Common myeloid progenitor, CD34-positive (primary cell): Measurements from ENCODE around the gene ATXN2L. TPM values are rescaled to one million over a fixed set of nuclear protein-coding genes. Genes with fewer than 3 reads are reported as not detected.
"Not testable (repeated sequence)": the region's sequence is repeated elsewhere in the genome, so short reads cannot be mapped to it uniquely, and the experiment has no call there.

ENCODE experiments used
- CTCF ChIA-PET: fragments of 350-600 bp; sonication (Branson Sonifier 250); formaldehyde crosslinking; loops from one replicate; lab custom pipeline; 2021; ENCODE audit warnings: antibody characterized with exemption; lab: Charles Lee
- POLR2A ChIA-PET: fragments of 350-600 bp; sonication (Branson Sonifier 250); formaldehyde crosslinking; loops from one replicate; lab custom pipeline; 2021; ENCODE audit warnings: antibody characterized with exemption; lab: Charles Lee
- DNase-seq, 3 donors: peaks; one replicate each; pipeline versions ENCODE4 v3.0.0 to v3.0.0-alpha.2; 2013
- H3K27ac ChIP-seq, 2 experiments: 1 replicate in 1 of 2; 2 replicates in 1 of 2; pipeline ENCODE4 v1.7.0; 2013; ENCODE audit warnings: inconsistent platforms in 2 of 2, low read length in 2 of 2, mild to moderate bottlenecking in 2 of 2, low read depth in 1 of 2, moderate library complexity in 1 of 2; ENCODE audit not compliant: severe bottlenecking in 2 of 2, insufficient read depth in 1 of 2, poor library complexity in 1 of 2
- H3K27me3 ChIP-seq, 5 experiments: replicated peaks in 2 of 5; 1 replicate in 3 of 5; 2 replicates in 2 of 5; pipeline versions ENCODE4 v1.6.1 to v1.7.0; 2013; ENCODE audit warnings: low read length in 4 of 5, mild to moderate bottlenecking in 2 of 5, moderate library complexity in 2 of 5, inconsistent platforms in 1 of 5; ENCODE audit not compliant: insufficient read depth in 5 of 5, control insufficient read depth in 4 of 5
- H3K36me3 ChIP-seq, 4 experiments: 1 replicate in 2 of 4; 2 replicates in 2 of 4; pipeline versions ENCODE4 v1.6.1 to v1.7.0; 2013; ENCODE audit warnings: low read length in 3 of 4, control low read depth in 1 of 4, mild to moderate bottlenecking in 1 of 4; ENCODE audit not compliant: control insufficient read depth in 4 of 4, insufficient read depth in 4 of 4
- H3K4me1 ChIP-seq, 4 experiments: 1 replicate in 3 of 4; 2 replicates in 1 of 4; pipeline versions ENCODE4 v1.6.1 to v1.7.1; 2013; ENCODE audit warnings: low read length in 3 of 4, mild to moderate bottlenecking in 3 of 4, control low read depth in 1 of 4, inconsistent platforms in 1 of 4, moderate library complexity in 1 of 4; ENCODE audit not compliant: control insufficient read depth in 4 of 4, insufficient read depth in 4 of 4; ENCODE audit errors: control extremely low read depth in 1 of 4
- H3K4me3 ChIP-seq, 7 experiments: 1 replicate in 4 of 7; 2 replicates in 3 of 7; pipeline versions ENCODE4 v1.5.1 to v1.7.0; 2013; ENCODE audit warnings: mild to moderate bottlenecking in 7 of 7, low read length in 6 of 7, moderate library complexity in 6 of 7, inconsistent platforms in 2 of 7, low read depth in 2 of 7, control low read depth in 1 of 7; ENCODE audit not compliant: insufficient read depth in 4 of 7, control insufficient read depth in 1 of 7; ENCODE audit errors: extremely low read depth in 1 of 7
- H3K9me3 ChIP-seq, 5 experiments: 1 replicate in 4 of 5; 2 replicates in 1 of 5; pipeline versions ENCODE4 v1.6.1 to v1.7.1; 2013; ENCODE audit warnings: low read length in 4 of 5, mild to moderate bottlenecking in 2 of 5, inconsistent platforms in 1 of 5, low read depth in 1 of 5, moderate library complexity in 1 of 5; ENCODE audit not compliant: control insufficient read depth in 4 of 5, insufficient read depth in 2 of 5; ENCODE audit errors: control extremely low read depth in 1 of 5
- WGBS: methylation state at CpG from one replicate; pipeline ENCODE4 v1.1.5; 2013; ENCODE audit not compliant: insufficient coverage; 5-methylcytosine and 5-hydroxymethylcytosine counted together
- polyA plus RNA-seq: library from polyadenylated mRNA; unstranded; fragments of 120-200 nt; gene quantifications from one replicate; pipeline ENCODE4 v1.2.1, GENCODE V29; 2013

Gene ATXN2L, protein sequence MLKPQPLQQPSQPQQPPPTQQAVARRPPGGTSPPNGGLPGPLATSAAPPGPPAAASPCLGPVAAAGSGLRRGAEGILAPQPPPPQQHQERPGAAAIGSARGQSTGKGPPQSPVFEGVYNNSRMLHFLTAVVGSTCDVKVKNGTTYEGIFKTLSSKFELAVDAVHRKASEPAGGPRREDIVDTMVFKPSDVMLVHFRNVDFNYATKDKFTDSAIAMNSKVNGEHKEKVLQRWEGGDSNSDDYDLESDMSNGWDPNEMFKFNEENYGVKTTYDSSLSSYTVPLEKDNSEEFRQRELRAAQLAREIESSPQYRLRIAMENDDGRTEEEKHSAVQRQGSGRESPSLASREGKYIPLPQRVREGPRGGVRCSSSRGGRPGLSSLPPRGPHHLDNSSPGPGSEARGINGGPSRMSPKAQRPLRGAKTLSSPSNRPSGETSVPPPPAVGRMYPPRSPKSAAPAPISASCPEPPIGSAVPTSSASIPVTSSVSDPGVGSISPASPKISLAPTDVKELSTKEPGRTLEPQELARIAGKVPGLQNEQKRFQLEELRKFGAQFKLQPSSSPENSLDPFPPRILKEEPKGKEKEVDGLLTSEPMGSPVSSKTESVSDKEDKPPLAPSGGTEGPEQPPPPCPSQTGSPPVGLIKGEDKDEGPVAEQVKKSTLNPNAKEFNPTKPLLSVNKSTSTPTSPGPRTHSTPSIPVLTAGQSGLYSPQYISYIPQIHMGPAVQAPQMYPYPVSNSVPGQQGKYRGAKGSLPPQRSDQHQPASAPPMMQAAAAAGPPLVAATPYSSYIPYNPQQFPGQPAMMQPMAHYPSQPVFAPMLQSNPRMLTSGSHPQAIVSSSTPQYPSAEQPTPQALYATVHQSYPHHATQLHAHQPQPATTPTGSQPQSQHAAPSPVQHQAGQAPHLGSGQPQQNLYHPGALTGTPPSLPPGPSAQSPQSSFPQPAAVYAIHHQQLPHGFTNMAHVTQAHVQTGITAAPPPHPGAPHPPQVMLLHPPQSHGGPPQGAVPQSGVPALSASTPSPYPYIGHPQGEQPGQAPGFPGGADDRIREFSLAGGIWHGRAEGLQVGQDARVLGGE
- 141 TPM for polyA plus RNA-seq

- H3K27ac ChIP-seq, result peak within 1 kb of the TSS; percentile 96 to 99
- H3K36me3 ChIP-seq, result peaks cover 23 to 45% (median 33%) of the 10 kb centered on the region in 4 experiments
- POLR2A ChIA-PET, result interaction anchor here (0.6 to 1.5 kb wide), 5 partner anchors 18 to 103 kb away, joined by 3 to 5 read pairs (median 3); partner anchors contain the start of gene TUFM
- 0% methylated on average over 50 of the region's 91 CpGs for WGBS
- DNase-seq, result peak; percentile 97 to 98 (median 98)
- peak within 1 kb of the TSS; percentile 88 to 96 (median 94) for H3K4me3 ChIP-seq
- no peaks in the 10 kb centered on the region for H3K27me3 ChIP-seq
- peaks cover 14 to 23% (median 21%) of the 10 kb centered on the region in 4 experiments for H3K4me1 ChIP-seq
- H3K9me3 ChIP-seq, result peaks cover 0 to 7% (median 2%) of the 10 kb centered on the region in 5 experiments
- CTCF ChIA-PET, result interaction anchor here (1.5 to 2.2 kb wide), 4 partner anchors 9 to 122 kb away, joined by 3 to 11 read pairs (median 6); partner anchors contain the start of gene TUFM
These were observed at the start of gene ATXN2L for GRCh38 chr16:28822520-28823290. ATXN2L (plus strand) TSS chr16:28822999; CDS start chr16:28823260, 261 bp downstream.

DNA sequence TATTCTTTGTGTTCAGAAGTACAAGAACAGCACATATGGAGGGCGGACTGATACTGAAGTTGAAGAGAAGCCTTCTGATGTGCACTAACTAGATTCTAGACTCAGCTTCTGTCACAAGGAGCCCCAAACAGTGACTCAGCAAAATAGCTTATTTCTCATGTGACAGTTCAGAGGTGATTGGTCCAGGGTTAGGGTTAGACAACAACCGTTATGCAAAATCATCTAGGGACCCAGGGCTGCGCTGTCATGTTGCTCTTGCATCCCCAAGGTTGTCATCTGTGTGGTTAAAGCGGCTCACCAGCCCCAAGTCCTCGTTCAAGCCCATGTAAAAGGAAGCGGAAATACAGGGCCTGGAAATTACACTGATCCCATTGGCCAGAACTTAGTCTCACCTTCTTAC lies 41.1 kb upstream of the ATXN2L start:
- WGBS, result no CpG with 5 or more reads among the region's 6 CpGs
- DNase-seq, POLR2A ChIA-PET, H3K36me3 ChIP-seq, H3K9me3 ChIP-seq, CTCF ChIA-PET, H3K4me1 ChIP-seq, H3K27ac ChIP-seq, H3K27me3 ChIP-seq, H3K4me3 ChIP-seq: not testable (repeated sequence)

DNA sequence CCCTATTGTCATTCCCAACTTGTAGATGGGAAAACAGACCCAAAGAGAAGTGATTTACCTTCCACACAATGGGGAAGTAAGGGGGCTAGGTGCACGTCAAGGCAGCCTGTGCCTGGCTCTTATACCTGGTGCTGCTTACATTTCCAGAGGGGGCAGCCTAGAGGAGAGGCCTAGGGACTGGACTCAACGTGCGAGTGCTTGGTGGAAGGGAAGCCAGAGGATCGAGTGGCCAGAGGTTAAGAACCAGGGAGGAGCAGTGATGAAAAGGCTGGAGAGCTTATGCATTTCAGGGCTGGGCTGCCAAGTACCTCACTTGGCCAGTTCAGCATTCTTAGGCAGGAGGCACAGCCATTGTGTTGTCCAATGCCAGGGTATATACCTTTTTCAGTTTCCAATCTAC lies 40.4 kb upstream of the ATXN2L start:
- H3K36me3 ChIP-seq, H3K4me1 ChIP-seq, H3K4me3 ChIP-seq, CTCF ChIA-PET, POLR2A ChIA-PET, H3K27ac ChIP-seq, H3K9me3 ChIP-seq, DNase-seq, H3K27me3 ChIP-seq: not testable (repeated sequence)
- WGBS, result no CpG with 5 or more reads among the region's 4 CpGs

DNA sequence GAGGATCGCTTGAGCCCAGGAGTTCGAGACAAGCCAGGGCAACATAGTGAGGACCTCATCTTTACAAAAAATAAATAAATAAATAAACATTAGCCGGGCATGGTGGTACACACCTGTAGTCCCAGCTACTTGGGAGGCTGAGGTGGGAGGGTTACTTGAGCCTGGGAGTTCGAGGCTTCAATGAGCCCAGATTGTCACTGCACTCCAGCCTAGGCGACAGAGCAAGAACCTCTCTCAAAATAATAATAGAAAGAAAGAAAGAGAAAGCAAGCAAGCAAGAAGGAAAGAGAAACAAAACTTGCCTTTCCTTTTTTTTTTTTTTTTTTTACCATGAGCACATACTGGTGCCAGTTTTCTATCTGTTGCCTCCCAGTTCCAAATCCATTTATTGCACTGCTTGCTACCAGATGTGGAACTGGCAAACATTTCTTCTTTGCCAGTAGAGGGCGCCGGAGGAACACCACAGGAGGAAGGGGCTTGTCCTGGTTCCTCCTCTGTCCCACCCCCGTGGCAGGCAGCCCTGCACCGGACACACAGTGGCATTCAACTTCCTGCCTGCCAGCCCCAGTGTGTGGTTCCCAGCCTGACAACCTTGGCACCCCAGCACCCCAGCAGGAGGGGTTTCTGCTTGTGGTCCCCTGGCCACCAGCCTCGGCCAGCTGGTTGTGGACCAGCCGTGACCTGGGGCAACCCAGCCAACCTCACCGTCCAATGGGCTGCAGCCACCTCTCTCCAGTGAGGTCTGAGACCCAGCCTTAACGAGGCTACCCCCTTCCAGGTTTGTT lies 20.4 kb upstream of the ATXN2L start:
- POLR2A ChIA-PET, H3K4me1 ChIP-seq, CTCF ChIA-PET, H3K36me3 ChIP-seq, H3K9me3 ChIP-seq, H3K27me3 ChIP-seq, H3K27ac ChIP-seq: not testable (repeated sequence)
- DNase-seq, result peak in 2 of 3 donors; percentile 89 to 94
- H3K4me3 ChIP-seq, result peak overlapping the region in 2 of 7 experiments; percentile 6 to 28
- no CpG with 5 or more reads among the region's 13 CpGs for WGBS

DNA sequence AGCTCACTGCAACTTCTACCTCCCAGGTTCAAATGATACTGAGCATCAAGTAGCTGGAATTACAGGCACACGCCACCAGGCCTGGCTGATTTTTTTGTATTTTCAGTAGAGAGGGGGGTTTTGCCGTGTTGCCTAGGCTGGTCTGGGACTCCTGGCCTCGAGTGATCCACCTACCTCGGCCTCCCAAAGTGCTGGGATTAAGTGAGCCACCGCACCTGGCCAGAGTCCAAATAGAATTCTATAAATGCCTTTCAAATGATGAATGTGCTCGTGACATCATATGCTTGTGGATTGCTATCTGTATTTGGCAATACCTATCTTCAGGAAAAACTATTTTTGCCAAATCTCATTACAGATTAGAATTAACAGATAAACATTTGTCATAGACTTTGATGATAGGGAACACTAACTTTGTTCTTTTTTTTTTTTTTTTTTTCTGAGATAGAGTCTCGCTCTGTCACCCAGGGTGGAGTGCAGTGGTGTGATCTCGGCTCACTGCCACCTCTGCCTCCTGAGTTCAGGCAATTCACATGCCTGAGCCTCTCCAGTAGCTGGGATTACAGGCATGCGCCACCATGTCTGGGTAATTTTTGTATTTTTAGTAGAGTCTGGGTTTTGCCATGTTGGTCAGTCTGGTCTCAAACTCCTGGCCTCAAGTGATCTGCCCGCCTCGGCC lies 15.2 kb upstream of the ATXN2L start:
- H3K27ac ChIP-seq, POLR2A ChIA-PET, H3K9me3 ChIP-seq, DNase-seq, H3K27me3 ChIP-seq, H3K4me1 ChIP-seq, H3K4me3 ChIP-seq, H3K36me3 ChIP-seq, CTCF ChIA-PET: not testable (repeated sequence)
- WGBS, result no CpG with 5 or more reads among the region's 11 CpGs
